ENCODE data around the gene WDR89. TPM values are rescaled to one million over a fixed set of nuclear protein-coding genes. Genes with fewer than 3 reads are reported as not detected.

WDR89 gene
- polyA plus RNA-seq, 2 of the 4 experiments (the other 2 are of a cell fraction), result 15.1 to 20.9 TPM

- Histone ChIP-seq H3K4me2 (no peak overlapping the region), H3K27ac (no peak overlapping the region), H3K4me1 (peaks cover 3% of the 10 kb centered on the region; the same call in 1 of the 3 replicates), H3K4me3 (no peak overlapping the region), H3K9me3 (no peaks in the 10 kb centered on the region)
- no peak for DNase-seq (ENCODE audit: low read depth in 1 of 2, low spot score in 1 of 2)
- 59% methylated on average over 3 of the region's 3 CpGs for whole genome bisulfite sequencing (ENCODE audit: missing lambda C conversion rate)
- CTCF ChIA-PET, result interaction anchor here (0.6 to 1.5 kb wide), 4 partner anchors 15 to 1425 kb away, joined by 3 to 5 read pairs (median 3); no protein-coding TSS in a partner anchor
- no peak for FAIRE-seq
- TF ChIP-seq CHD2 (IDR thresholded peaks at IDR 0.05; ENCODE audit: low read length, partially characterized antibody) (no peak), SREBF2 (IDR thresholded peaks at IDR 0.05) (no peak), ZFP36 (IDR thresholded peaks at IDR 0.05; ENCODE audit: borderline replicate concordance, partially characterized antibody) (no peak), PHF8 (IDR thresholded peaks at IDR 0.05; ENCODE audit: borderline replicate concordance, low read depth) (no peak), HMGXB4 (CRISPR knock-in tag; IDR thresholded peaks at IDR 0.05; ENCODE audit: borderline replicate concordance) (no peak), TFCP2L1 (CRISPR knock-in tag; IDR thresholded peaks at IDR 0.05) (no peak), NR3C1 (IDR thresholded peaks at IDR 0.05) (no peak), ESRRA (IDR thresholded peaks at IDR 0.05; ENCODE audit: borderline replicate concordance, low read length) (no peak), BHLHE40 (IDR thresholded peaks at IDR 0.05; ENCODE audit: low read depth, low read length) (no peak), HEYL (CRISPR knock-in tag; IDR thresholded peaks at IDR 0.05) (no peak)
- TF ChIP-seq, protein P1, sequence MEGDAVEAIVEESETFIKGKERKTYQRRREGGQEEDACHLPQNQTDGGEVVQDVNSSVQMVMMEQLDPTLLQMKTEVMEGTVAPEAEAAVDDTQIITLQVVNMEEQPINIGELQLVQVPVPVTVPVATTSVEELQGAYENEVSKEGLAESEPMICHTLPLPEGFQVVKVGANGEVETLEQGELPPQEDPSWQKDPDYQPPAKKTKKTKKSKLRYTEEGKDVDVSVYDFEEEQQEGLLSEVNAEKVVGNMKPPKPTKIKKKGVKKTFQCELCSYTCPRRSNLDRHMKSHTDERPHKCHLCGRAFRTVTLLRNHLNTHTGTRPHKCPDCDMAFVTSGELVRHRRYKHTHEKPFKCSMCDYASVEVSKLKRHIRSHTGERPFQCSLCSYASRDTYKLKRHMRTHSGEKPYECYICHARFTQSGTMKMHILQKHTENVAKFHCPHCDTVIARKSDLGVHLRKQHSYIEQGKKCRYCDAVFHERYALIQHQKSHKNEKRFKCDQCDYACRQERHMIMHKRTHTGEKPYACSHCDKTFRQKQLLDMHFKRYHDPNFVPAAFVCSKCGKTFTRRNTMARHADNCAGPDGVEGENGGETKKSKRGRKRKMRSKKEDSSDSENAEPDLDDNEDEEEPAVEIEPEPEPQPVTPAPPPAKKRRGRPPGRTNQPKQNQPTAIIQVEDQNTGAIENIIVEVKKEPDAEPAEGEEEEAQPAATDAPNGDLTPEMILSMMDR (IDR thresholded peaks at IDR 0.05), result no peak
- POLR2A ChIA-PET, result no interaction called here
- peak; percentile 24 to 51; a peak in 1 of 6 replicates for ATAC-seq
Observed at GRCh38 chr14:63551332-63551731, 90.3 kb downstream of the WDR89 start.

GRCh38 chr14:63547798-63548335 is 93.8 kb downstream of the WDR89 start:
- Histone ChIP-seq H3K9me3 (no peaks in the 10 kb centered on the region), H3K4me1 (peaks cover 5% of the 10 kb centered on the region; the same call in 1 of the 3 replicates), H3K4me3 (no peak overlapping the region), H3K27ac (no peak overlapping the region), H3K4me2 (no peak overlapping the region)
- CTCF ChIA-PET, result interaction anchor here (0.6 to 2.9 kb wide), 4 partner anchors 9 to 159 kb away, joined by 3 to 15 read pairs (median 4); no protein-coding TSS in a partner anchor
- TF ChIP-seq EP300 (IDR thresholded peaks at IDR 0.05), result no peak
- no peak for TF ChIP-seq PHF8 (IDR thresholded peaks at IDR 0.05; ENCODE audit: borderline replicate concordance, low read depth)
- TF ChIP-seq CEBPB (IDR thresholded peaks at IDR 0.05), result no peak
- TF ChIP-seq CBX2 (IDR thresholded peaks at IDR 0.05; ENCODE audit: borderline replicate concordance, low read depth), result no peak
- TF ChIP-seq ZFP36 (IDR thresholded peaks at IDR 0.05; ENCODE audit: borderline replicate concordance, partially characterized antibody), result no peak
- no peak for TF ChIP-seq BHLHE40 (IDR thresholded peaks at IDR 0.05; ENCODE audit: low read depth, low read length)
- no peak for TF ChIP-seq JUN (IDR thresholded peaks at IDR 0.05)
- no peak for TF ChIP-seq HOXB13 (CRISPR knock-in tag; IDR thresholded peaks at IDR 0.05; ENCODE audit: low read depth)
- no peak for TF ChIP-seq CBX8 (IDR thresholded peaks at IDR 0.05)
- TF ChIP-seq FOXS1 (CRISPR knock-in tag; IDR thresholded peaks at IDR 0.05), result no peak
- TF ChIP-seq, protein P2, sequence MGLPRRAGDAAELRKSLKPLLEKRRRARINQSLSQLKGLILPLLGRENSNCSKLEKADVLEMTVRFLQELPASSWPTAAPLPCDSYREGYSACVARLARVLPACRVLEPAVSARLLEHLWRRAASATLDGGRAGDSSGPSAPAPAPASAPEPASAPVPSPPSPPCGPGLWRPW (IDR thresholded peaks at IDR 0.05), result no peak
- no peak for TF ChIP-seq ATOH8 (CRISPR knock-in tag; IDR thresholded peaks at IDR 0.05; ENCODE audit: low read depth)
- TF ChIP-seq JUNB (IDR thresholded peaks at IDR 0.05), result no peak
- no peak for TF ChIP-seq HOXB5 (CRISPR knock-in tag; IDR thresholded peaks at IDR 0.05)
- POLR2A ChIA-PET, result interaction anchor here (0.9 kb wide), 1 partner anchor 94 kb away, joined by 3 read pairs; the partner anchor contains the start of gene WDR89
- ATAC-seq (no peak), DNase-seq (ENCODE audit: low read depth in 1 of 2, low spot score in 1 of 2) (no peak), FAIRE-seq (no peak)
- WGBS (ENCODE audit: missing lambda C conversion rate), result 84% methylated on average over 8 of the region's 8 CpGs

Small RNAs within 50 kb of the gene (small RNA-seq; reads per million reads assigned to genes)
- gene RF00012 (0 reads per million in 6 experiments), gene RF00019 (0 reads per million in 6 experiments), gene RNU6-1162P (0 reads per million in 6 experiments), gene RNU6-597P (0 to 0.86 (median 0) reads per million in 6 experiments)

Other genes with a start within 250 kb of the WDR89 start
- 23.2 and 25.0 TPM in 2 replicates for gene PPP2R5E, start 98.5 kb downstream of the WDR89 start, polyA plus RNA-seq (2011; rRNA removed)
- 21.4 to 23.3 TPM (median 22.6 TPM) in 3 replicates for gene PPP2R5E, start 98.5 kb downstream of the WDR89 start, polyA plus RNA-seq (2017; fragmentation: RNase III; extraction: RNeasy Plus Mini Kit Qiagen cat#74134 plus additional on column Dnase treatment)
- gene SGPP1, start 86.2 kb upstream of the WDR89 start, polyA plus RNA-seq (2011; rRNA removed), result 18.9 and 28.2 TPM in 2 replicates
- 14.2 to 16.1 TPM (median 14.9 TPM) in 3 replicates for gene SGPP1, start 86.2 kb upstream of the WDR89 start, polyA plus RNA-seq (2017; fragmentation: RNase III; extraction: RNeasy Plus Mini Kit Qiagen cat#74134 plus additional on column Dnase treatment)
- 11.3 and 16.0 TPM in 2 replicates for gene SYNE2, start 211.1 kb upstream of the WDR89 start, polyA plus RNA-seq (2011; rRNA removed)
- gene SYNE2, start 211.1 kb upstream of the WDR89 start, polyA plus RNA-seq (2017; fragmentation: RNase III; extraction: RNeasy Plus Mini Kit Qiagen cat#74134 plus additional on column Dnase treatment), result 2.8 to 3.4 TPM (median 3.3 TPM) in 3 replicates